ENCODE results near the gene SLIRP.

SLIRP gene

DNA sequence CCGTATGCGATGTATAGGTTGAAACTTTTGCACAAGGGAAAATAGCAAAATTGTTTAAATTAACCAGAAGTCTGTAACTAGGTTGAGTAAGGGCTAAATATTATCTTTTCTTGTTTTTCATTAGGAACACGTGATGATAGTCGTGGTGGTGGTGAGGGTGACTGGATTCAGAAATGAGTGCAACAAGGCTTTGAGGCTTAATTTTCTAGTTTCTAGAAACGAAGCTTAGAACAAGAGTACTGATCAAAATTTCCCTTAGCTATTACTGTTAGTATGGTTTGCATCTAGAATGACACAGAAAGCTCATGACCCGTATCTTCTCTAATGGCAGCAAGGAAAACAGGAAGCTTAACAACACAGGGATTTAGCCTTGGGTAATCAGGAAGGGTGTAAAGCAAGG, 7.0 kb downstream of the SLIRP start:
- TF ChIP-seq, protein P1, sequence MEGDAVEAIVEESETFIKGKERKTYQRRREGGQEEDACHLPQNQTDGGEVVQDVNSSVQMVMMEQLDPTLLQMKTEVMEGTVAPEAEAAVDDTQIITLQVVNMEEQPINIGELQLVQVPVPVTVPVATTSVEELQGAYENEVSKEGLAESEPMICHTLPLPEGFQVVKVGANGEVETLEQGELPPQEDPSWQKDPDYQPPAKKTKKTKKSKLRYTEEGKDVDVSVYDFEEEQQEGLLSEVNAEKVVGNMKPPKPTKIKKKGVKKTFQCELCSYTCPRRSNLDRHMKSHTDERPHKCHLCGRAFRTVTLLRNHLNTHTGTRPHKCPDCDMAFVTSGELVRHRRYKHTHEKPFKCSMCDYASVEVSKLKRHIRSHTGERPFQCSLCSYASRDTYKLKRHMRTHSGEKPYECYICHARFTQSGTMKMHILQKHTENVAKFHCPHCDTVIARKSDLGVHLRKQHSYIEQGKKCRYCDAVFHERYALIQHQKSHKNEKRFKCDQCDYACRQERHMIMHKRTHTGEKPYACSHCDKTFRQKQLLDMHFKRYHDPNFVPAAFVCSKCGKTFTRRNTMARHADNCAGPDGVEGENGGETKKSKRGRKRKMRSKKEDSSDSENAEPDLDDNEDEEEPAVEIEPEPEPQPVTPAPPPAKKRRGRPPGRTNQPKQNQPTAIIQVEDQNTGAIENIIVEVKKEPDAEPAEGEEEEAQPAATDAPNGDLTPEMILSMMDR (IDR thresholded peaks at IDR 0.05), result no peak

GRCh38 chr14:77717608-77718305, 9.9 kb downstream of the SLIRP start:
- TF ChIP-seq, protein P1 (IDR thresholded peaks at IDR 0.05), result no peak

DNA sequence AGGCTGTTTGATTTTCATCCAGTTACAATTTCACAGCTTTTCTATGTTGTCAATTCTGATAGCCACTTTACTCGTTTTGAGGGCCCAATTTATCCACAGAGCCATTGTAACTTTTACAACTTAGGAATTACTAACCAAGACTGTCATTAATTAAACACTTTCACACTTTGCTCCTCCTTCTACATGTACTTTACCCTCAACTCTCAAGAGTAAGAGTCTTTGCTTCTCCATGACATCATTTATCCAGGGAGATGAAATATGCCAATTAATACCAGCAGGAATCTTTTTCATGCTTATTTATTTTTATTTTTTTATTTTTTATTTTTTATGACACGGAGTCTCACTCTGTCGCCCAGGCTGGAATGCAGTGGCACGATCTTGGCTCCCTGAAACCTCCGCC, 13.5 kb downstream of the SLIRP start:
- TF ChIP-seq, protein P1 (IDR thresholded peaks at IDR 0.05), result no peak

- TF ChIP-seq, protein P1 (IDR thresholded peaks at IDR 0.05), result no peak
These were observed 14.4 kb downstream of the SLIRP start for GRCh38 chr14:77722301-77722700.

- TF ChIP-seq, protein P1 (IDR thresholded peaks at IDR 0.05), result no peak
These were observed 23.1 kb downstream of the SLIRP start for GRCh38 chr14:77730976-77731497.

- TF ChIP-seq, protein P1 (IDR thresholded peaks at IDR 0.05), result no peak
These were observed 30.8 kb downstream of the SLIRP start for GRCh38 chr14:77738559-77739250.

GRCh38 chr14:77741438-77741837, 33.5 kb downstream of the SLIRP start:
- TF ChIP-seq, protein P1 (IDR thresholded peaks at IDR 0.05), result no peak

Measured in LNCAP (cell line).